Measurements from ENCODE around the gene RNF40.

DNA sequence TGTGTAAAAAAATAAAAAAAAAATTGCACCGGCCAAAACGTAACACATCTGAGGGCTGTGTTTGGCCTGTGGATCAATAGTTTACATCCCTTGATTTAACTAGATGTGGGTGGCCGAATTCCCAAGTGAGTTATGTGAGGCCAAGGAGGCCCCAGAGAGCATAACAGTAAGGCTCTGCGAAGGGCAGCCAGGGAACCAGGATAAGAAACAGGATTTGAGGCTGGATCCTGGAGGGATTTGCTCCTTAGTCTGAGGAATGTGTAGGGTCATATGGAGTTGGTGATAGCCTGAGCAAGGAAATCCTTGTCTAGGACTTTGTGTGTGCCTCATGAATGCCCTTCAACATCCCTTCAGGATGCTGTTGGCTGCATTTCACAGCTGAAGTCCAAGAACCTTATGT is 11.9 kb upstream of the RNF40 start:
- TF ChIP-seq CTCF (IDR thresholded peaks at IDR 0.05; ENCODE audit: low read length) = no peak
- no peak for TF ChIP-seq EZH2 (optimal IDR thresholded peaks at IDR 0.05; ENCODE audit: low read depth, low read length)

Data from MM.1S (cell line).